ENCODE data around the gene KLHL30.

- TF ChIP-seq POLR2A (IDR thresholded peaks at IDR 0.05) (no peak), CTCF (IDR thresholded peaks at IDR 0.05) (no peak)
Measured at GRCh38 chr2:238137885-238138284, 583 bp upstream of the KLHL30 start.

All from heart left ventricle (tissue), 13 donors.